Endothelial cell (in vitro differentiated cells): Measurements from ENCODE around the gene SQSTM1. TPM values are rescaled to one million over a fixed set of nuclear protein-coding genes. Genes with fewer than 3 reads are reported as not detected.

Source experiments
- DNase-seq: peaks from one replicate; pipeline ENCODE4 v3.0.0; 2021; ENCODE audit warnings: low spot score
- H3K27ac Mint-ChIP-seq: one replicate; pipeline ENCODE4 v1.8.0; 2021; ENCODE audit warnings: mixed read lengths, inconsistent platforms; ENCODE audit not compliant: unreplicated experiment
- H3K27me3 Mint-ChIP-seq: one replicate; pipeline ENCODE4 v1.8.0; 2021; ENCODE audit warnings: mild to moderate bottlenecking, moderate library complexity, mixed read lengths, inconsistent platforms; ENCODE audit not compliant: unreplicated experiment
- H3K36me3 Mint-ChIP-seq: one replicate; pipeline ENCODE4 v1.8.0; 2021; ENCODE audit warnings: mild to moderate bottlenecking, low read depth, mixed read lengths, inconsistent platforms; ENCODE audit not compliant: unreplicated experiment
- H3K4me1 Mint-ChIP-seq: one replicate; pipeline ENCODE4 v1.8.0; 2021; ENCODE audit warnings: mild to moderate bottlenecking, mixed read lengths, inconsistent platforms; ENCODE audit not compliant: unreplicated experiment
- H3K4me3 Mint-ChIP-seq: one replicate; pipeline ENCODE4 v1.8.0; 2021; ENCODE audit warnings: mild to moderate bottlenecking, mixed read lengths, inconsistent platforms; ENCODE audit not compliant: unreplicated experiment
- H3K9me3 Mint-ChIP-seq: one replicate; pipeline ENCODE4 v1.8.0; 2021; ENCODE audit warnings: mixed read lengths, inconsistent platforms; ENCODE audit not compliant: unreplicated experiment
- total RNA-seq: library from RNA; stranded (reverse); fragmentation: NEBNext Ultra II Directional; extraction: Animal tissue kit (Norgen Biotek cat#: 25700); gene quantifications from one replicate; pipeline ENCODE4 v1.2.1, GENCODE V29; 2021; ENCODE audit not compliant: unreplicated experiment
- TF ChIP-seq, protein P1 (sequence below): fragments of 200-600 bp; sonication (generic); IDR thresholded peaks from one replicate; pipeline ENCODE4 v1.5.0; 2021; ENCODE audit warnings: antibody characterized with exemption; ENCODE audit not compliant: unreplicated experiment

SQSTM1 gene
- total RNA-seq, 1 donor from 2014 or later, result 82.2 TPM

DNA sequence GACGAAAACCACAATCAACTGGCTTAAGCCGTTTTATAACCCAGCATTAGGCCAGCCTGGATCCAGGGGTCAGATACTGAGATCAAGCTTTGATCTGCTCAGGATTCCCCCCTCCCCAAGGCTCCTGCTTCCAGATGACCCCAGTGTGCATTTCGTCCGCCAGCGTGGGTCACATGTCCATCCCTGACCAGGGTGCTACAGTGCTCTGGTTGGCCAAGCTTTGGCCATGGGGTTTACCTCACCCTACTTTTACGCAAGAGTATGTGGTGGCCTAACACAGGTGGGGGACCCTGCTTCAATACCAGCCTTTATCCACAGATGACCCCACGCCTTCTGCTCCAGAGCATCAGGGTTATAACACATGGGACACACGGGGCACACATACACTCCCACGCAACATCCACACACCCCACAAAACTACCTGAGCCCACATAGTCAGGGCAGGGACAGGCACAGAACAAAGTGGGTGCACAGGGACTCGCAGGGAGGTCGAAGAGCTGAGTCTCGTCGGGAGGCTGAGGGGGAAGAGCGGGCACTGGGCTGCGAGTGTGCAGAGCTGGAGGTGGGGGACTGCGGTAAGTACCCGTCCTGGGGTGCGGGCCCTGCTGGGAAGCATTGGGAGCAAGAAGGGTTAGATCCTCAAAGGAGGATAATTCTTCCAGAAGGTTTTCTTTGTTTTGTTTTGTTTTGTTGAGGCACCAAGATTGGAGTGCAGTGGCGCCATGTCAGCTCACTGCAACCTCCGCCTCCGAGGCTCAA lies 5.0 kb upstream of the SQSTM1 start:
- H3K36me3 Mint-ChIP-seq, result peaks cover 7% of the 10 kb centered on the region
- no peak for DNase-seq
- TF ChIP-seq, protein P1, sequence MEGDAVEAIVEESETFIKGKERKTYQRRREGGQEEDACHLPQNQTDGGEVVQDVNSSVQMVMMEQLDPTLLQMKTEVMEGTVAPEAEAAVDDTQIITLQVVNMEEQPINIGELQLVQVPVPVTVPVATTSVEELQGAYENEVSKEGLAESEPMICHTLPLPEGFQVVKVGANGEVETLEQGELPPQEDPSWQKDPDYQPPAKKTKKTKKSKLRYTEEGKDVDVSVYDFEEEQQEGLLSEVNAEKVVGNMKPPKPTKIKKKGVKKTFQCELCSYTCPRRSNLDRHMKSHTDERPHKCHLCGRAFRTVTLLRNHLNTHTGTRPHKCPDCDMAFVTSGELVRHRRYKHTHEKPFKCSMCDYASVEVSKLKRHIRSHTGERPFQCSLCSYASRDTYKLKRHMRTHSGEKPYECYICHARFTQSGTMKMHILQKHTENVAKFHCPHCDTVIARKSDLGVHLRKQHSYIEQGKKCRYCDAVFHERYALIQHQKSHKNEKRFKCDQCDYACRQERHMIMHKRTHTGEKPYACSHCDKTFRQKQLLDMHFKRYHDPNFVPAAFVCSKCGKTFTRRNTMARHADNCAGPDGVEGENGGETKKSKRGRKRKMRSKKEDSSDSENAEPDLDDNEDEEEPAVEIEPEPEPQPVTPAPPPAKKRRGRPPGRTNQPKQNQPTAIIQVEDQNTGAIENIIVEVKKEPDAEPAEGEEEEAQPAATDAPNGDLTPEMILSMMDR, result no peak
- H3K27me3 Mint-ChIP-seq, result peaks cover 3% of the 10 kb centered on the region
- H3K27ac Mint-ChIP-seq, result no peak overlapping the region
- peak overlapping the region; percentile 82 for H3K4me3 Mint-ChIP-seq
- no peaks in the 10 kb centered on the region for H3K9me3 Mint-ChIP-seq
- H3K4me1 Mint-ChIP-seq, result peaks cover 8% of the 10 kb centered on the region

DNA sequence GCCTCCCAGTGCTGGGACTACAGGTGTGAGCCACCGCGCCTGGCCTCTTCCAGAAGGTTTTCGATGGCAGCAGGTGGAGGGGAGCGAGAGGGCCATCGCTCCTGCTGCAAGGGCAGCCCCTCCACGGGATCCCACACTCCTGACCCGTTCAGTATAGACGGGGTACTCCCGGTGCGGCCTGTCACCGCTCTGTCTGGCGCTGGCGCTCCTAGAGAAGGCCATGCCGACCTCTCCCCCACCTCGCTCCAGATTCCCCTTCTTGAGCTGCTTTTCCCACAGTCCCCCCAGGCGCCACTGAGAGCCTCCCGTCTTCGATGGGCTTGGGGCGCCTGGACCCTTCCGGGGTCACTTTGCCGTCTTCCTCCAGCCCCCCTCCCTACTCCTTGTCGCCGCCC lies 4.3 kb upstream of the SQSTM1 start:
- DNase-seq, result no peak
- Mint-ChIP-seq H3K4me1 (peaks cover 8% of the 10 kb centered on the region), H3K4me3 (peak overlapping the region; percentile 37), H3K27me3 (peaks cover 3% of the 10 kb centered on the region), H3K36me3 (peaks cover 7% of the 10 kb centered on the region), H3K9me3 (no peaks in the 10 kb centered on the region), H3K27ac (no peak overlapping the region)
- TF ChIP-seq, protein P1, result no peak

DNA sequence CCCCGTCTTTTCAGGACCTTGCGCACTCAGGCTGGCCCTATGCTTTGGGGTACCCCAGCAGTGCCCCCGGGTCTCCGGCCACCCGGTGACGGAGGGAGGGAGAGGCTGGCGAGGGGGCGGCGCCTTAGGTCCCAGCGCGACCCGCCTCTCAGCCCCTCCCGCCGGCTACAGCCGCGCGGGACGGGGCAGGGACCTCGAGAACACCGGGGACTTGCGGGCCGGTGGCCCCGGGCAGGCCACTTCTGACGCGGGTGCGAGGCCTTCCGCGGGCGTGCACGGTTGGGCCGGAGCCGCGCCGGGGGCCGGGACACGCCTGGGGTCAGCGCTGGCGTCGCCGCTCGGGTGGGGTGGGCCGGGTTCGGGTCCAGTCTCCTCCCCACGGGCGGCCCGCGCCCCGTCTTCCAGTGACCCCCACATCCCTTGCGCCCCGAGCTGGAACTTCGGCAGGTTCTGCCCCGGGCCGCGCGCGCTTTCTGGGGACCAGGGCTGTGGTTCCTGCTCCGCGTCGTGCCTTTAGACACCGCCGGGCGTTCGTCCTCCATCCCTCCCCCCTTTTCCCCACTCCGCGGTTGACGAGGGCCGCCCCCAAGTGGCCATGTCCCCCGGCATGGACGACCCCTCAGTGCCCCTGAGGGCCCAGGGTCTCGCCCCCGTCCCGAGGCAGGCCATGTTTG lies 3.8 kb upstream of the SQSTM1 start:
- no peak for DNase-seq
- H3K27ac Mint-ChIP-seq, result no peak overlapping the region
- peaks cover 11% of the 10 kb centered on the region for H3K4me1 Mint-ChIP-seq
- no peak overlapping the region for H3K4me3 Mint-ChIP-seq
- H3K36me3 Mint-ChIP-seq, result peaks cover 11% of the 10 kb centered on the region
- H3K9me3 Mint-ChIP-seq, result no peaks in the 10 kb centered on the region
- peaks cover 3% of the 10 kb centered on the region for H3K27me3 Mint-ChIP-seq
- TF ChIP-seq, protein P1, result no peak

DNA sequence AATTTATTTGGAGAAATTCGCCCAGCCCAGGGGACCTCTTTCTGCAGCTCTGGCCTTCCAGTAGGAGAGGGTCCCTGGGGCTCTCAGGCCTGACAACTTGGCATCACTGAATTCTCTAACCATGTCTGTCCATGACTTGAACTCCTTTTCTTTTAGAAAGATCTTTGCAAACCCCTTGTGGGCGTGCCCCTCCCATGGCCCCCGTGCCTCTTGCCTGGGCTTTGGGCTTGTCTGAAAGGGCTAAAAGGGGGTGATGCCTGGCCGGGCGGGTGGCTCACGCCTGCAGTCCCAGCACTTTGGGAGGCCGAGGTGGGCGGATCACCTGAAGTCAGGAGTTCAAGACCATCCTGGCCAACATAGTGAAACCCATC lies 3.2 kb upstream of the SQSTM1 start:
- Mint-ChIP-seq H3K27me3 (peaks cover 7% of the 10 kb centered on the region), H3K36me3 (peaks cover 15% of the 10 kb centered on the region), H3K4me3 (peak overlapping the region; percentile 51), H3K27ac (no peak overlapping the region), H3K4me1 (peaks cover 16% of the 10 kb centered on the region), H3K9me3 (no peaks in the 10 kb centered on the region)
- DNase-seq, result no peak
- TF ChIP-seq, protein P1, result no peak
